Stimulated activated naive CD4-positive, alpha-beta T cell treated with Interleukin-2 at 50 U/mL for 16 hours (primary cell): Measurements from ENCODE around the gene MEAK7.

Experiments
- DNase-seq: peaks from one replicate; lab custom pipeline; 2025; lab: John Stamatoyannopoulos, UW

The MEAK7 gene

DNA sequence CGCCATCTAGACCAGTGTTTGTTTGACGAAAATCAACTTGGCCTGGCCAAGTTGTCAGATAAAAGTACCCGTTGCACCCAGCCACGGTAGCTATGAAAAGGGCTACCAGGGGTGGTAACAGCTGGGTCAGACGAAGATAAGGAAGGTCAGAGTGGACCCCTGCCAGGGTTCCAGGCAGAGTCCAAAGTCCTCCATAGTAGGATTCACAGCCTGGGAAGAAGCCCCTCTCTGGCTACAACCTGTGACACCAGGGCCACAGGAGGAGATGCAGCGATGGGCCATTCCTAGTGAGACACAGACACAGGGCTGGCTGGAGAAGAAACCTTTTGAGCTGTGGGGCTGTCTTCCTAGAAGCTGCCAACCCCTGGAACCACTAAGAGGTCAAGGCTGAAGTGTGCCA is 39.3 kb downstream of the MEAK7 start:
- DNase-seq, result no peak

GRCh38 chr16:84464116-84464515 is 40.3 kb downstream of the MEAK7 start:
- DNase-seq, result no peak

DNA sequence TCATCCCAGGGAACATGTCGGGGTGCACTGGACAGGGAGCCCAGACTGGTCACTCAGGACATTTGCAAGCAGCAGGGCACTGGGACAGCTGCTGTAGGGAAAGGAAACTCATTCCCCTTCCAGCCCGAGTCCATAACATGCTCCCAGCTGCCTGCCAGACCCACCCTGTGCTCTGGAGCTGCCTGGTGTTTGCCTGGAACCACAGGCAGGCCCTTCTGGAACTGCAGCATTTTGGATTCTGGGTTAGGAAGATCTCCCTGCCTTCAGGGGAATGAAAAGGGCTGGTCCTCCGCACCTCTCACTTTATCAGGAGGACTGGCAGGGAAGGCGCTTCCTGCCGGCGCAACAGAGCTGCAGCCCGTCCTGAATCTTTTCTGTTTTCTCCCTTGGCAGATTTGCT is 41.2 kb downstream of the MEAK7 start:
- no peak for DNase-seq

DNA sequence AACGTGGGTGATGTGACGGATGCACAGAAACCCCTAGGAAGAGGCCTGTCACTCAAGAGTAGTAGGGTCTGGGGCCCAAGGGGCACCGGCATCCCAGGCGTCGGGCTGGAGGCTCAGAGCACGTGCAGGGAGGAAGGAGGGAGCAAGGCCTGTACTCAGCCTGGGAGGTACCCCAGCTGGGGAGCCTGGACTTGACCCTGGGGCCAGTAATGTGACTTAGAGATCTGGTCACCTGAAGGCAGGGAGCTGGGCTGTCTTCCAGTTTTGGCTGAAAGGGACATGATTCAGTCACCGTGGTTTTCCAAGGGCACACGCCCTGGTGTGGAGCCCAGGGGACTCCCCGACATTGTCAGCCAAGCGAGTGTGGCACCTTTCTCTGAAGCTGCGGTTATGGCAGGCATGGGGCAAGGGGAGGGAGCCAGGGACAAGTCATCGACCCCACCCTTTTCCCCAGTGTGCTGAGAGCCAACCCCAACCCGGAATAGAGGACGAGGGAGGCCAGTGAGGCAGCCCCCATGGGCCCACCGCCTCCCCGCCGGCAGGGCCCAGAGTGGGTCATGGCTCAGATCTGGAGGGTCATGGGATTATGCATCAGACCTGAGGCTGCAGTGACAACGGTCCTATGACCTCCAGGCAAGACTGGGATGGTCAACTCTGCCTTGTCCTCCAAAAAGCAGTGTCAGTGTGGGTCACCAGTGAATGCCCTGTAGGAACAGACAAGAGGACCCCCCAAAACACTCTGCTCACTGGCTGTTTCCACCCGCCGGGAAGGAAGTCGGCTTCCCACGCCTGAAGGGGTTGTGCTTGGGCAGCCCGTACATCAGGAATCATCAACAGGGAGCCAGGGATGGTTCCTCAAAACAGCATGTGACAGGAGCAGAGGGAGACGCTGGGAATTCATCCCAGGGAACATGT is 41.9 kb downstream of the MEAK7 start:
- DNase-seq, result no peak

GRCh38 chr16:84461413-84462295 is 42.8 kb downstream of the MEAK7 start:
- DNase-seq, result no peak

DNA sequence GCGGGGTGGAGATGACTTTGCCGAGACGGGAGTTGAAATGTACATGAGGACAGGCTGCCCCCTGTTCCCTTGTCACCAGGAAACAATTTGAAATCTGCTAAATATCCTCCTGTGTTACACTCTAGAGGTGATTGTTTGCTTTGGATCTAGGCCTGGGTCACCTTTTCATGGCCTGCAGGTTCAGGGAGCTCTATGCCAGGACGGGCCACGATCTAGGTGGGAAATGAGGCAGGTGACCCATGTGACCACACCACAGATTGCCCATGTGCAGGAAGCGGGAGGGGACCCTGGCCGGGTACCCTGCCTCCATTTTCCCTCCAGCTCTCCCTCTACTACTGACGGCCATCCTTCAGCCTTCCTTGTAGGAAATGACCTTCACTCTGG is 43.4 kb downstream of the MEAK7 start:
- DNase-seq, result no peak

DNA sequence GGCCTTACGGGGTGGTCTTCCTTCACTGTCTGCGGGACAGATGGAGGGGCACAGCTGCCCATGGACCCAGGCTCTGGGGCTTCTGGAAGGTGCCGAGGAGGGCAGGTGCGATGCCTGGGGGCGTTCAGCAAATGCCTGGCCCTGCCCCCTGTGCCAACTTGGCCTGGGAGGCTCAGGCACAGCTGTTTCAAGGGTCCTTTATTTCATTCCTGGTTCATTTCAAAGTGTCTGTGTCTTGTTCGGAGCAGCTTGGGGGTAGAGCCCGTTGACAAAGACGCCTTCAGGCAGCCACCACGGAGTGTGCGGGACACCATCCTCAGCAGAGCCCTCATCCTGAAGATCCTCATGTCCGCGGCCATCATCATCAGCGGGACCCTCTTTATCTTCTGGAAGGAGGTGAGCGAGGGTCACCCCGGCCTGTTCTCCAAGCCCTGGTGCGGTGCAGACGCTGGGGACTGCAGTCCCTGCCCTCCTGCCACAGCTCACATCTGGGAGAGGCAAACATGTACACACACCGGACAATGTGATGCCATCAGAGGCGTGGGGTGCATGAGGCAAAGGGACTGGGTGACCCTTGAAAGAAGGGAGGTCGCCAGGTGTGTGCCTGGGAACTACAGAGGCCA is 43.9 kb downstream of the MEAK7 start:
- no peak for DNase-seq

- no peak for DNase-seq
Measured at GRCh38 chr16:84459941-84460405, 44.5 kb downstream of the MEAK7 start.

GRCh38 chr16:84459533-84459894 is 44.9 kb downstream of the MEAK7 start:
- no peak for DNase-seq

- DNase-seq, result no peak
Measured at GRCh38 chr16:84458606-84459532, 45.6 kb downstream of the MEAK7 start.

- no peak for DNase-seq
Measured at GRCh38 chr16:84455031-84455430, 49.4 kb downstream of the MEAK7 start.
